Kidney epithelial cell (primary cell): ENCODE data around the gene ZNF777. TPM values are rescaled to one million over a fixed set of nuclear protein-coding genes. Genes with fewer than 3 reads are reported as not detected.
"Not testable (repeated sequence)": the region's sequence is repeated elsewhere in the genome, so short reads cannot be mapped to it uniquely, and the experiment has no call there.

Experiments
- DNase-seq: peaks from one replicate; pipeline ENCODE4 v3.0.0-alpha.2; 2010; ENCODE audit warnings: low read depth
- H3K27me3 ChIP-seq: 2 replicates; pipeline ENCODE4 v1.6.0; 2011; ENCODE audit warnings: low read length; ENCODE audit not compliant: control insufficient read depth, insufficient read depth
- H3K36me3 ChIP-seq: 2 replicates; pipeline ENCODE4 v1.5.1; 2011; ENCODE audit warnings: low read length; ENCODE audit not compliant: control insufficient read depth, insufficient read depth
- H3K4me3 ChIP-seq: 2 replicates; pipeline ENCODE4 v1.5.1; 2011; ENCODE audit warnings: low read depth, mild to moderate bottlenecking, control low read depth, low read length
- total RNA-seq: library from RNA; depleted of rRNA; stranded (reverse); fragments of >200 nt; gene quantifications from 2 replicates; pipeline ENCODE4 v1.2.3, GENCODE V29; 2015
- TF ChIP-seq, protein P1 (sequence below): IDR thresholded peaks from 2 replicates; pipeline ENCODE4 v1.5.1; 2011; ENCODE audit warnings: mild to moderate bottlenecking, moderate library complexity, low read length, control low read depth, inconsistent platforms; ENCODE audit not compliant: insufficient read depth, poor library complexity, severe bottlenecking

ZNF777 gene
- total RNA-seq, 1 donor from 2014 or later, result 14.4 TPM

DNA sequence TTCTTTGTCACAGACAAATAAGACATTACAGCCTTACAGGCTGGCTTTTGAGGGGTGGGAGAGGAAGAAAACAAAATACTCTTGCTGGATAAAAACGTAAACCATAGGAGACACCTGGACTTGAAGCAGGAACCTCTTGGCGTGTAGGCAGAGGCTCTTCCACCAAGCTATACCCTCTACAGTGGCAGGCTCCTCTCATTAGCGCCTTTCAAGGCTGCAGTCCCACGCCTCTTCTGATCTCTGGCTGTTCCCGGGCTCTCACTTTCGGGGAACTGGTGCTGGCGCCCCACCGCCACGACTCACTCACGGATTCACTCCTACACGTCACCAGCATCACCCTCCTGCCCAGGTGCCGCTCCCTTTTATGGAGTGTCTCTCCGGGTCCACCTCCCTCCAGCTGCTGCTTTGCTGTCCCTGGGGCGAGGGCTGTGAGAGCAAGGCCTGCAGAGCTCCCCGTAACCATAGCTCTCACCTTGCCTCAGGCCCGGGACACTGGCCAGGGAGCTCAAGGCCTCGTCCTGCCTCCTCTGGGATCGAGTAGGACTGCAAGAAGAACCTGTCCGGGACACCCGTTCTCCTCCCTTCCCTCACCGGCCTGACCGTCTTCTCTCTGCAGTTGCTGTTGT lies 62.6 kb downstream of the ZNF777 start:
- H3K27me3 ChIP-seq, result no peaks in the 10 kb centered on the region
- no peaks in the 10 kb centered on the region for H3K36me3 ChIP-seq
- TF ChIP-seq, protein P1, sequence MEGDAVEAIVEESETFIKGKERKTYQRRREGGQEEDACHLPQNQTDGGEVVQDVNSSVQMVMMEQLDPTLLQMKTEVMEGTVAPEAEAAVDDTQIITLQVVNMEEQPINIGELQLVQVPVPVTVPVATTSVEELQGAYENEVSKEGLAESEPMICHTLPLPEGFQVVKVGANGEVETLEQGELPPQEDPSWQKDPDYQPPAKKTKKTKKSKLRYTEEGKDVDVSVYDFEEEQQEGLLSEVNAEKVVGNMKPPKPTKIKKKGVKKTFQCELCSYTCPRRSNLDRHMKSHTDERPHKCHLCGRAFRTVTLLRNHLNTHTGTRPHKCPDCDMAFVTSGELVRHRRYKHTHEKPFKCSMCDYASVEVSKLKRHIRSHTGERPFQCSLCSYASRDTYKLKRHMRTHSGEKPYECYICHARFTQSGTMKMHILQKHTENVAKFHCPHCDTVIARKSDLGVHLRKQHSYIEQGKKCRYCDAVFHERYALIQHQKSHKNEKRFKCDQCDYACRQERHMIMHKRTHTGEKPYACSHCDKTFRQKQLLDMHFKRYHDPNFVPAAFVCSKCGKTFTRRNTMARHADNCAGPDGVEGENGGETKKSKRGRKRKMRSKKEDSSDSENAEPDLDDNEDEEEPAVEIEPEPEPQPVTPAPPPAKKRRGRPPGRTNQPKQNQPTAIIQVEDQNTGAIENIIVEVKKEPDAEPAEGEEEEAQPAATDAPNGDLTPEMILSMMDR, result no peak
- no peak overlapping the region for H3K4me3 ChIP-seq
- DNase-seq, result no peak

DNA sequence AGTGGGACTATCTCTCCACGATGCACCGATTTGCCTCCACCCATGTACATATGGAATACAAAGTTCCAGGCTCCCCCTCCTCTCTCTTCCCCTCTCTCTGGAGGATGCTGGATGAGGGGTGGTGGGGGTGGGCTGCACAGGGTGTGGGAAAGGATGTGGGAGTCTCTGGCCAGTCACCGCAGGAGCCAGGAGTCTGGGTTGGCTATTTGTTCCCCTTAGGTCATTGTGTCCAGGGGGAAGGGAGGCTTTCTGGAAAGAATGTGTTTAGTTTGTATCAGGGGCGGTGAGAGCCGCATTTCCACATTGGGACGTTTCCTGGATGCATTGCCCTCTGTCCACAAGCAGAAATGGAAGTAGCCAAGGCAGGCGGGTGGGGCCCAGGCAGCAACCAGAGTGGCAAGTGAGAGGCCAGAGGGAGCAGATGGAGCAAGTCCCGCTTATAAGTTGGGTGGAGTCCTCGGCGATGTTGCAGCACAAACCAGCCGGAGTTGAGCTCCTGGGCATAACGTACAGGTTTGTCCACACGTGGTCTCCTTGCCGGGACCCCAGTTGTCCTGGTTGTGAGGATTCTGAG lies 63.3 kb downstream of the ZNF777 start:
- no peak for DNase-seq
- TF ChIP-seq, protein P1, result no peak
- H3K4me3 ChIP-seq, result no peak overlapping the region

DNA sequence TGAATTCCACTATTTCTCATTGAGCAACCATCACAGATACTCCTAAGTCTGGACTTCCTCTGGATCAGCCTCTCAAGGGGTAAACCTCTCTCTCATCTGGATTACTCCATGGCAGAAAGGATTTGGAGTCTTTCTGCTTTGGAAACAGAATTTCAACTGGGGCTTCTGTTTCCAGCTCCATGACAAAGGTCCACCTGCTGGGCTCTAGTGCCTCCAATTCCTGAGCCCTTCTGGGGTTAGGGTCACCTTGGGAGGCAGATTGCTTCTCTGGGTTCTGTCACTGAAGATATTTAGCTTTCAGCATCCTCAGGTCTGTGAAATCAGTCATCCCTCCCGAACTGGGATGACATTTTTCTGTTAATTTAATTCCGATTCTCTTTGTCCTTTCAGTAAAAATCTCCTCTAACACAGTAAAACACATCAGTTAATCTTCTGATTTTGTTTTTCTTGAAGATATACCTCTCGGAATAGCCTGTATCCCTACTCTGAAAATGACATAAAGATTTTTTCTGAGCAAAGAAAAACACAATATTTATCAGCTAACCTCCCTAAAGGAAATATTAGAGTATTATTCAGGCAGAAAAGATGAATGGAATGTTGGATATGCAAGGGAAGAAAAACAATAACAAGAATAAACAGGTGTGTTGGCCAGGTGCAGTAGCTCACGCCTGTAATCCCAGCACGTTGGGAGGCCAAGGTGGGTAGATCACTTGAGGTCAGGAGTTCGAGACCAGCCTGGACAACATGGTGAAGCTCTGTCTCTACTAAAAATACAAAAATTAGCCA lies 72.1 kb downstream of the ZNF777 start:
- DNase-seq, H3K4me3 ChIP-seq, H3K36me3 ChIP-seq, H3K27me3 ChIP-seq: not testable (repeated sequence)

More for the DNA sequence above, 63.3 kb downstream of the ZNF777 start:
- no peaks in the 10 kb centered on the region for H3K36me3 ChIP-seq
- no peaks in the 10 kb centered on the region for H3K27me3 ChIP-seq

DNA sequence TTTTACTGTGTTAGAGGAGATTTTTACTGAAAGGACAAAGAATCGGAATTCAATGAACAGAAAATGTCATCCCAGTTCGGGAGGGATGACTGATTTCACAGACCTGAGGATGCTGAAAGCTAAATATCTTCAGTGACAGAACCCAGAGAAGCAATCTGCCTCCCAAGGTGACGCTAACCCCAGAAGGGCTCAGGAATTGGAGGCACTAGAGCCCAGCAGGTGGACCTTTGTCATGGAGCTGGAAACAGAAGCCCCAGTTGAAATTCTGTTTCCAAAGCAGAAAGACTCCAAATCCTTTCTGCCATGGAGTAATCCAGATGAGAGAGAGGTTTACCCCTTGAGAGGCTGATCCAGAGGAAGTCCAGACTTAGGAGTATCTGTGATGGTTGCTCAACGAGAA lies 74.3 kb downstream of the ZNF777 start:
- not testable (repeated sequence) for DNase-seq, H3K4me3 ChIP-seq, H3K27me3 ChIP-seq, H3K36me3 ChIP-seq

DNA sequence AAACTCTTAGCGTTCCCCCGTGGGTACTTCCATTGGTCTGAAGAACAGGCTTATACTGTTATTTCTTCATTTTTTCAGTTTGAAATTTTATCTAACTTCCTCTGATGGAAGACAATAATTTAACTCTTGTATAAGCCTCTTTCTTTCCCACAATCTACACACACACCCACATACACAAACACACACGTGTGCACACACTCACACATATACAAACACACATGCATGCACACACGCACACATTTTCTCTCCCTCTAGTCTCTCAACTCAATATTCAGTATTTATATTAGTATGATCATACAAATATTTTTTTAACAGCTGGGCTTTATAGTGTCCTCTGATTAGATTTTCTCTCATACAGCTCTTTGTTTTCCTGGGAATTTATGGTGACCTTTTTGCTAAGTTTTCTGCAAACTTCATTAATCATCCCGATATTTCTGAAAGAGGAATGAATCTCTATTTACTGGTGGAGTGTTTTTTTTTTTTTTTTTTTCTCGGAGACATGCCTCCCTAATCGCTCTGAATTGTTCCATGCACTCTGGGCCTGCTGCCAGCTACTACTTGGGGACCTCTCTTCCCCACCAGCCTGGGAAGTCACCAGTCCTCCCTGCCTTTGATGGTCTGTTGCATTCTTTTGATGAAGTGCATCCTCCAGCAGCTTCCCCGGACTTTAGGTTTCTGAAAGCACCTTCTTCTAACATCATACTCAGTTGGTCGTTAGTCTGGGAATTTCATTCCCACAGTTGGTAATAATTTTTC lies 75.5 kb downstream of the ZNF777 start:
- no peak for DNase-seq
- TF ChIP-seq, protein P1, result no peak
- H3K4me3 ChIP-seq, result no peak overlapping the region

More for the DNA sequence above, 75.5 kb downstream of the ZNF777 start:
- H3K36me3 ChIP-seq, result no peaks in the 10 kb centered on the region
- H3K27me3 ChIP-seq, result no peaks in the 10 kb centered on the region

Other genes with a start within 250 kb of the ZNF777 start
- gene ZNF212, start 221.4 kb downstream of the ZNF777 start, total RNA-seq, result 6.7 and 8.7 TPM in 2 replicates
- 10.4 and 11.3 TPM in 2 replicates for gene ZNF783, start 198.9 kb downstream of the ZNF777 start, total RNA-seq
- gene ZNF746, start 36.7 kb upstream of the ZNF777 start, total RNA-seq, result 24.2 and 30.3 TPM in 2 replicates